NCI-H345 treated with DMSO at 0.1 percent for 48 hours (cell line): ENCODE data around the gene RGL2.
"Not testable (repeated sequence)": the region's sequence is repeated elsewhere in the genome, so short reads cannot be mapped to it uniquely, and the experiment has no call there.

Experiments used
- DNase-seq: peaks from one replicate; lab custom pipeline; 2025; ENCODE audit not compliant: unreplicated experiment; lab: John Stamatoyannopoulos, UW

Gene RGL2

GRCh38 chr6:33294086-33294823 is 4.5 kb downstream of the RGL2 start:
- no peak for DNase-seq

- DNase-seq = no peak
These were observed 5.6 kb downstream of the RGL2 start for GRCh38 chr6:33292996-33293682.

- DNase-seq = no peak
These were observed 8.3 kb downstream of the RGL2 start for GRCh38 chr6:33290459-33290858.

- no peak for DNase-seq
These were observed 8.9 kb downstream of the RGL2 start for GRCh38 chr6:33289784-33290315.

- DNase-seq = peak; percentile 97
These were observed 9.6 kb downstream of the RGL2 start, which contains the start of the genes PFDN6 and WDR46 for GRCh38 chr6:33288921-33289783. Gene PFDN6 (plus strand): TSS chr6:33289601. CDS start chr6:33289857, 256 bp downstream. Gene WDR46 (minus strand): TSS chr6:33289239. CDS start chr6:33289170, 69 bp downstream.

GRCh38 chr6:33288141-33288920 is 10.4 kb downstream of the RGL2 start:
- no peak for DNase-seq

- DNase-seq = no peak
These were observed 11.5 kb downstream of the RGL2 start for GRCh38 chr6:33286946-33287914.

- not testable (repeated sequence) for DNase-seq
These were observed 13.5 kb downstream of the RGL2 start for GRCh38 chr6:33285214-33285613.

- DNase-seq = no peak
These were observed 18.2 kb downstream of the RGL2 start for GRCh38 chr6:33280539-33280938.

GRCh38 chr6:33279971-33280511 is 18.7 kb downstream of the RGL2 start:
- no peak for DNase-seq

GRCh38 chr6:33279257-33279695 is 19.5 kb downstream of the RGL2 start:
- no peak for DNase-seq

- no peak for DNase-seq
These were observed 19.9 kb downstream of the RGL2 start for GRCh38 chr6:33278810-33279209.

- no peak for DNase-seq
These were observed 20.4 kb downstream of the RGL2 start for GRCh38 chr6:33278392-33278741.

GRCh38 chr6:33277663-33278391 is 20.9 kb downstream of the RGL2 start:
- DNase-seq = no peak

- DNase-seq = peak; percentile 61
These were observed 21.7 kb downstream of the RGL2 start, which contains the start of gene B3GALT4 for GRCh38 chr6:33276864-33277662. Gene B3GALT4 (plus strand): TSS chr6:33277123. CDS start chr6:33277420, 297 bp downstream.

- no peak for DNase-seq
These were observed 22.2 kb downstream of the RGL2 start for GRCh38 chr6:33276581-33276863.

- not testable (repeated sequence) for DNase-seq
These were observed 22.8 kb downstream of the RGL2 start for GRCh38 chr6:33275795-33276580.
